Gastroesophageal sphincter (tissue), 3 donors: ENCODE measurements around the gene GRIK2.

Experiments
- CTCF ChIP-seq, 4 experiments: fragments of 200-600 bp in 2 of 4; fragments of 450-650 bp in 2 of 4; sonication (generic) in 1 of 4; IDR thresholded peaks; one replicate each; pipeline ENCODE4 v1.5.1; 2017 to 2019; ENCODE audit warnings: antibody characterized with exemption in 4 of 4, mild to moderate bottlenecking in 2 of 4, moderate library complexity in 2 of 4
- POLR2A ChIP-seq, 2 donors: fragments of 450-650 bp; IDR thresholded peaks; one replicate each; pipeline ENCODE4 v1.6.1; 2017; ENCODE audit warnings: antibody characterized with exemption in 2 of 2, mild to moderate bottlenecking in 2 of 2, moderate library complexity in 1 of 2
- POLR2AphosphoS5 ChIP-seq: sonication (generic); formaldehyde crosslinking; IDR thresholded peaks from one replicate; pipeline ENCODE4 v1.6.1; 2017; ENCODE audit warnings: antibody characterized with exemption

DNA sequence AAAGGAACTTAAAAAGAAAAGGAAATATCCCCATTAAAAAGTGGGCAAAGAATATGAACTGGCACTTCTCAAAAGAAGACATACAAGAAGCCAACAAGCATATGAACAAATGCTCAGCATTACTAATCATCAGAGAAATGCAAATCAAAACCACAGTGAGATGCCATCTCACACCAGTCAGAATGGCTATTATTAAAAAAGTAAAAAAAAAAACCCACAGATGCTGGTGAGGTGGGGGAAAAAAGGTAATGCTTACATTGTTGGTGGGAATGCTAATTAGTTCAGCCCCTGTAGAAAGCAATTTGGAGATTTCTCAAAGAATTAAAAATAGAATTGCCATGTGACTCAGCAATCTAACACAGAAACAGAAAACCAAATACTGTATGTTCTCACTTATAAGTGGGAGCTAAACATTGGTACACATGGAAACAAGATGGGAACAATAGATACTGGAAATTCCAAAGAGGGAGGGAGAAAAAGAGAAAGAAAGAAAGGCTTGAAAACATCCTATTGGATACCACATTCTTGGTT, 437.1 kb downstream of the GRIK2 start:
- TF ChIP-seq CTCF (IDR thresholded peaks at IDR 0.05) (no peak), POLR2A (IDR thresholded peaks at IDR 0.05) (no peak), POLR2AphosphoS5 (no peak)
